Trophoblast cell (in vitro differentiated cells and primary cell): ENCODE results near the gene PTBP1.

Experiments used
- DNase-seq, 2 donors: peaks; one replicate each; pipeline ENCODE4 v3.0.0-alpha.2; 2016
- H2AFZ ChIP-seq: 2 replicates; pipeline ENCODE4 v1.6.1; 2013; ENCODE audit warnings: low read length, moderate library complexity, mild to moderate bottlenecking; ENCODE audit not compliant: insufficient read depth, poor library complexity
- H2AK5ac ChIP-seq: 2 replicates; pipeline ENCODE4 v1.6.1; 2013; ENCODE audit warnings: mild to moderate bottlenecking, low read length
- H2BK120ac ChIP-seq: 2 replicates; pipeline ENCODE4 v1.6.1; 2013; ENCODE audit warnings: low read length, mild to moderate bottlenecking, moderate library complexity; ENCODE audit not compliant: insufficient read depth, poor library complexity
- H2BK12ac ChIP-seq: 2 replicates; pipeline ENCODE4 v1.6.1; 2013; ENCODE audit warnings: mild to moderate bottlenecking, low read length, moderate library complexity
- H2BK5ac ChIP-seq: 2 replicates; pipeline ENCODE4 v1.6.1; 2013; ENCODE audit warnings: low read length, low read depth, moderate library complexity, mild to moderate bottlenecking; ENCODE audit not compliant: poor library complexity
- H3K14ac ChIP-seq: 2 replicates; pipeline ENCODE4 v1.6.1; 2013; ENCODE audit warnings: mild to moderate bottlenecking, low read length
- H3K18ac ChIP-seq: 2 replicates; pipeline ENCODE4 v1.6.1; 2013; ENCODE audit warnings: mild to moderate bottlenecking, low read length
- H3K23ac ChIP-seq: 2 replicates; pipeline ENCODE4 v1.6.1; 2013; ENCODE audit warnings: low read length
- H3K27ac ChIP-seq: 2 replicates; pipeline ENCODE4 v1.5.1; 2013; ENCODE audit warnings: low read depth, mild to moderate bottlenecking, inconsistent platforms, low read length, moderate library complexity
- H3K27me3 ChIP-seq: 2 replicates; pipeline ENCODE4 v1.6.1; 2013; ENCODE audit warnings: inconsistent platforms, mild to moderate bottlenecking, low read length, moderate library complexity; ENCODE audit not compliant: insufficient read depth
- H3K36me3 ChIP-seq, 2 experiments: 1 replicate in 1 of 2; 2 replicates in 1 of 2; pipeline ENCODE4 v1.6.1; 2013; ENCODE audit warnings: low read length in 2 of 2, mild to moderate bottlenecking in 2 of 2, moderate library complexity in 1 of 2; ENCODE audit not compliant: insufficient read depth in 2 of 2, control insufficient read depth in 1 of 2
- H3K4ac ChIP-seq: 2 replicates; pipeline ENCODE4 v1.6.1; 2013; ENCODE audit warnings: low read depth, mild to moderate bottlenecking, low read length, moderate library complexity
- H3K4me1 ChIP-seq, 2 experiments: 1 replicate in 1 of 2; 2 replicates in 1 of 2; pipeline ENCODE4 v1.6.1; 2013; ENCODE audit warnings: low read length in 2 of 2, mild to moderate bottlenecking in 2 of 2, moderate library complexity in 1 of 2; ENCODE audit not compliant: insufficient read depth in 2 of 2, control insufficient read depth in 1 of 2
- H3K4me2 ChIP-seq: 2 replicates; pipeline ENCODE4 v1.6.1; 2013; ENCODE audit warnings: inconsistent platforms, mild to moderate bottlenecking, low read length, moderate library complexity
- H3K4me3 ChIP-seq: 2 replicates; pipeline ENCODE4 v1.5.1; 2013; ENCODE audit warnings: mild to moderate bottlenecking, low read depth, low read length, inconsistent platforms
- H3K79me1 ChIP-seq: one replicate; pipeline ENCODE4 v1.6.1; 2013; ENCODE audit warnings: low read length
- H3K79me2 ChIP-seq: 2 replicates; pipeline ENCODE4 v1.6.1; 2013; ENCODE audit warnings: low read length, mild to moderate bottlenecking; ENCODE audit not compliant: control insufficient read depth, insufficient read depth, poor library complexity
- H3K9ac ChIP-seq: 2 replicates; pipeline ENCODE4 v1.6.1; 2013; ENCODE audit warnings: mild to moderate bottlenecking, low read length
- H3K9me3 ChIP-seq: 2 replicates; pipeline ENCODE4 v1.6.1; 2013; ENCODE audit warnings: low read depth, mild to moderate bottlenecking, control low read depth, inconsistent platforms, low read length; ENCODE audit not compliant: insufficient read depth
- H4K12ac ChIP-seq: 2 replicates; pipeline ENCODE4 v1.6.1; 2013; ENCODE audit warnings: low read depth, mild to moderate bottlenecking, low read length, moderate library complexity
- H4K8ac ChIP-seq: 2 replicates; pipeline ENCODE4 v1.6.1; 2013; ENCODE audit warnings: low read depth, mild to moderate bottlenecking, low read length, moderate library complexity
- H4K91ac ChIP-seq: one replicate; pipeline ENCODE4 v1.6.1; 2013; ENCODE audit warnings: low read depth, mild to moderate bottlenecking, low read length, moderate library complexity
- WGBS: extraction: QIAGEN DNeasy Blood & Tissue Kit; methylation state at CpG from one replicate; pipeline ENCODE4 v1.1.7; 2013; ENCODE audit warnings: missing lambda C conversion rate; ENCODE audit not compliant: insufficient read length, insufficient coverage; ENCODE audit errors: extremely low coverage; 5-methylcytosine and 5-hydroxymethylcytosine counted together

Gene PTBP1

GRCh38 chr19:782185-782877 is 14.9 kb upstream of the PTBP1 start:
- H3K79me2 ChIP-seq = peaks cover 10% of the 10 kb centered on the region
- no peak overlapping the region for H3K9ac ChIP-seq
- H3K4me3 ChIP-seq = peak overlapping the region; percentile 49
- H2BK120ac ChIP-seq = peak overlapping the region; percentile 93
- H3K4me2 ChIP-seq = peak overlapping the region; percentile 62
- DNase-seq = peak in 1 of 2 donors; percentile 14
- peak overlapping the region; percentile 84 for H4K91ac ChIP-seq
- no peaks in the 10 kb centered on the region for H3K27me3 ChIP-seq
- H3K18ac ChIP-seq = peak overlapping the region; percentile 70
- H2AFZ ChIP-seq = peak overlapping the region; percentile 19
- peak overlapping the region; percentile 38 for H2AK5ac ChIP-seq
- H4K12ac ChIP-seq = peak overlapping the region; percentile 6
- peaks cover 28% of the 10 kb centered on the region for H3K79me1 ChIP-seq
- peak overlapping the region; percentile 88 for H2BK5ac ChIP-seq
- H3K36me3 ChIP-seq = no peaks in the 10 kb centered on the region
- peak overlapping the region; percentile 9 for H3K4ac ChIP-seq
- peak overlapping the region; percentile 63 for H4K8ac ChIP-seq
- no peaks in the 10 kb centered on the region for H3K9me3 ChIP-seq
- peaks cover 26 to 28% of the 10 kb centered on the region in 2 experiments for H3K4me1 ChIP-seq
- H3K27ac ChIP-seq = peak overlapping the region; percentile 95
- no peak overlapping the region for H3K23ac ChIP-seq
- H2BK12ac ChIP-seq = peak overlapping the region; percentile 84
- H3K14ac ChIP-seq = peak overlapping the region; percentile 55
- no CpG with 5 or more reads among the region's 29 CpGs for WGBS

GRCh38 chr19:782878-783668 is 14.2 kb upstream of the PTBP1 start:
- Histone ChIP-seq H3K27me3 (no peaks in the 10 kb centered on the region), H4K12ac (no peak overlapping the region), H3K4ac (peak overlapping the region; percentile 42), H3K14ac (peak overlapping the region; percentile 45), H3K4me2 (peak overlapping the region; percentile 62), H2BK12ac (peak overlapping the region; percentile 68), H3K79me1 (peaks cover 31% of the 10 kb centered on the region), H3K79me2 (peaks cover 10% of the 10 kb centered on the region), H3K4me1 (peaks cover 26 to 28% of the 10 kb centered on the region in 2 experiments), H4K8ac (peak overlapping the region; percentile 49), H3K27ac (peak overlapping the region; percentile 95), H3K9me3 (no peaks in the 10 kb centered on the region), H2BK5ac (peak overlapping the region; percentile 79), H3K18ac (peak overlapping the region; percentile 17), H3K9ac (peak overlapping the region; percentile 31), H2AFZ (peak overlapping the region; percentile 66), H2AK5ac (peak overlapping the region; percentile 13), H3K4me3 (no peak overlapping the region), H3K36me3 (no peaks in the 10 kb centered on the region), H4K91ac (peak overlapping the region; percentile 78), H3K23ac (no peak overlapping the region), H2BK120ac (peak overlapping the region; percentile 55)
- no CpG with 5 or more reads among the region's 30 CpGs for WGBS
- DNase-seq = peak in 1 of 2 donors; percentile 55

- H3K9ac ChIP-seq = no peak overlapping the region
- H3K4ac ChIP-seq = peak overlapping the region; percentile 60
- H3K79me1 ChIP-seq = peaks cover 30% of the 10 kb centered on the region
- peak overlapping the region; percentile 8 for H3K18ac ChIP-seq
- no peak overlapping the region for H4K8ac ChIP-seq
- H3K23ac ChIP-seq = no peak overlapping the region
- H3K14ac ChIP-seq = peak overlapping the region; percentile 3
- no peak overlapping the region for H2AFZ ChIP-seq
- H3K27me3 ChIP-seq = no peaks in the 10 kb centered on the region
- H3K4me1 ChIP-seq = peaks cover 24 to 32% of the 10 kb centered on the region in 2 experiments
- H3K4me3 ChIP-seq = no peak overlapping the region
- H3K4me2 ChIP-seq = no peak overlapping the region
- no CpG with 5 or more reads among the region's 13 CpGs for WGBS
- no peak overlapping the region for H3K27ac ChIP-seq
- no peak for DNase-seq
- no peak overlapping the region for H4K91ac ChIP-seq
- peaks cover 5% of the 10 kb centered on the region for H3K79me2 ChIP-seq
- H3K36me3 ChIP-seq = no peaks in the 10 kb centered on the region
- H4K12ac ChIP-seq = no peak overlapping the region
- peak overlapping the region; percentile 3 for H2AK5ac ChIP-seq
- peak overlapping the region; percentile 4 for H2BK12ac ChIP-seq
- H2BK5ac ChIP-seq = no peak overlapping the region
- H2BK120ac ChIP-seq = no peak overlapping the region
- H3K9me3 ChIP-seq = no peaks in the 10 kb centered on the region
Measured at GRCh38 chr19:784541-784940, 12.7 kb upstream of the PTBP1 start.

GRCh38 chr19:787536-787935 is 9.7 kb upstream of the PTBP1 start:
- no peak overlapping the region for H4K12ac ChIP-seq
- peaks cover 30% of the 10 kb centered on the region for H3K79me1 ChIP-seq
- H3K79me2 ChIP-seq = peaks cover 2% of the 10 kb centered on the region
- no peak overlapping the region for H3K4ac ChIP-seq
- H3K4me3 ChIP-seq = no peak overlapping the region
- H3K9me3 ChIP-seq = no peaks in the 10 kb centered on the region
- H2AK5ac ChIP-seq = peak overlapping the region; percentile 92
- no peak overlapping the region for H4K8ac ChIP-seq
- H3K9ac ChIP-seq = no peak overlapping the region
- no CpG with 5 or more reads among the region's 16 CpGs for WGBS
- H3K14ac ChIP-seq = peak overlapping the region; percentile 40
- H4K91ac ChIP-seq = peak overlapping the region; percentile 61
- H2AFZ ChIP-seq = no peak overlapping the region
- H3K4me1 ChIP-seq = peaks cover 25 to 31% of the 10 kb centered on the region in 2 experiments
- no peak overlapping the region for H3K18ac ChIP-seq
- no peak overlapping the region for H3K27ac ChIP-seq
- H3K36me3 ChIP-seq = no peaks in the 10 kb centered on the region
- peak overlapping the region; percentile 34 for H2BK120ac ChIP-seq
- peak; percentile 37 for DNase-seq
- peak overlapping the region; percentile 72 for H2BK5ac ChIP-seq
- H2BK12ac ChIP-seq = peak overlapping the region; percentile 4
- no peak overlapping the region for H3K4me2 ChIP-seq
- no peak overlapping the region for H3K23ac ChIP-seq
- no peaks in the 10 kb centered on the region for H3K27me3 ChIP-seq
